Ectodermal cell (in vitro differentiated cells): ENCODE measurements around the gene TIMMDC1.
"Not testable (repeated sequence)": the region's sequence is repeated elsewhere in the genome, so short reads cannot be mapped to it uniquely, and the experiment has no call there.

Experiments
- H3K27ac ChIP-seq: 2 replicates; pipeline ENCODE4 v1.7.0; 2013; ENCODE audit warnings: mild to moderate bottlenecking, low read depth, low read length; ENCODE audit not compliant: insufficient read depth, poor library complexity, severe bottlenecking
- H3K27me3 ChIP-seq: 2 replicates; pipeline ENCODE4 v1.7.0; 2013; ENCODE audit warnings: mild to moderate bottlenecking, low read length; ENCODE audit not compliant: insufficient read depth, control insufficient read depth, poor library complexity, severe bottlenecking
- H3K36me3 ChIP-seq: one replicate; pipeline ENCODE4 v1.7.0; 2013; ENCODE audit warnings: low read length; ENCODE audit not compliant: control insufficient read depth, insufficient read depth
- H3K4me1 ChIP-seq: one replicate; pipeline ENCODE4 v1.7.0; 2013; ENCODE audit warnings: low read length; ENCODE audit not compliant: control insufficient read depth, insufficient read depth
- H3K4me3 ChIP-seq: 2 replicates; pipeline ENCODE4 v1.7.0; 2013; ENCODE audit warnings: low read depth, low read length, control low read depth; ENCODE audit not compliant: insufficient read depth
- H3K9me3 ChIP-seq: 2 replicates; pipeline ENCODE4 v1.7.0; 2013; ENCODE audit warnings: mild to moderate bottlenecking, low read length, moderate library complexity; ENCODE audit not compliant: control insufficient read depth
- WGBS, 2 experiments: methylation state at CpG; one replicate each; pipeline ENCODE4 v1.1.7; 2013; ENCODE audit warnings: missing lambda C conversion rate in 2 of 2; 5-methylcytosine and 5-hydroxymethylcytosine counted together

TIMMDC1 gene

DNA sequence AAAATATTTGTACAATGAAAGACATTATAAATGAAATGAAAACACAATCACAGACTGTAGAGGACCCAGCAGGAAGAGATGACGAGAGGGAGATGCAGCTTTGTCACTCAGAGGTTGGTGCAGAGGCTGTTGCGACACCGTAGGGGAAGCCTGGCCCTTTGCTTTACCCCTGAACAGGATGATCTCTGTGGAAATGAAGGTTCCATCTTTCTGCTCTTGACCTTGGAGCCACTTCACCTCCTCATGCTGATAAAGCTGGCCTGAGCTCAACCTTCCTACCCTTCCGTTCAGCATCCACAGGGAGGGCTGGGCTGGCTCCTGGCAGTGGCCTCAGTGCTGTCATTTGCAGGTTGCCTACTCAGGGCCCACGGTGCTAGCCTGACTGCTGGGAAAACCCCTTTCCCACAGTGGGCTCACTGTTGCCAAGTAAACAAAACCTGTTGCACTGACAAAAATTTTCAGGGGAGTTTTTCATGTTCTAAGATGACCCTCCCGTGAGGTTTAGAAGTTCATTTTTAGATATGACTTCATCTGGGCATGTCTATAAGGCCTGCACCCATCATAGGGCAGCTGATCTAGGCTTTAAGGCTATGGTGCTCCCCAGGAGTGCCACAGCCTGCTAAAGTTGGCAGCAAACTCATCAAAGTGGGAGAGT is 64.1 kb downstream of the TIMMDC1 start:
- H3K4me1 ChIP-seq, result peaks cover 1% of the 10 kb centered on the region
- no peaks in the 10 kb centered on the region for H3K9me3 ChIP-seq
- no peak overlapping the region for H3K4me3 ChIP-seq
- no peaks in the 10 kb centered on the region for H3K27me3 ChIP-seq
- H3K27ac ChIP-seq, result no peak overlapping the region
- WGBS, 2 experiments, result 84 to 87% methylated on average over 6 of the region's 6 CpGs
- no peaks in the 10 kb centered on the region for H3K36me3 ChIP-seq

GRCh38 chr3:119563334-119563733 is 65.0 kb downstream of the TIMMDC1 start:
- not testable (repeated sequence) for H3K4me1 ChIP-seq, H3K36me3 ChIP-seq, H3K27me3 ChIP-seq, H3K9me3 ChIP-seq, H3K4me3 ChIP-seq, H3K27ac ChIP-seq
- WGBS, 2 experiments, result 100% methylated on average over 1 of the region's 2 CpGs; no CpG with 5 or more reads in 1 of the 2 experiments

DNA sequence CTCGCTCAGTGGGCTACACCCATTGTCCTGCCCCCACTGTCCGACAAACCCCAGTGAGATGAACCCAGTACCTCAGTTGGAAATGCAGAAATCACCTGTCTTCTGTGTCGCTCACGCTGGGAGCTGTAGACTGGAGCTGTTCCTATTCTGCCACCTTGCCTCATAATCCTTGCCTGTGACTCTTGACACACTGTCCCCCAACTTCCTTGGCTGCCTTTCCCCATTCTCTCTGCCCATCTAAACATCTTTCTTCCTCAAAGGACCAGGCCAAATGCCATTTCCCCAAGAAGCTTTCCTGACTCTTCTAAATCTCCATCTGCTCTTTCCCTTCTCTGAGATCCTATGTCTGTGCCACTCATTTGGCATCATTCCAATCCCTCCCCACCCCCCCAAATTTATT is 70.8 kb downstream of the TIMMDC1 start:
- no peaks in the 10 kb centered on the region for H3K9me3 ChIP-seq
- no peak overlapping the region for H3K4me3 ChIP-seq
- H3K4me1 ChIP-seq, result no peaks in the 10 kb centered on the region
- WGBS, 2 experiments, result 93 to 94% methylated on average over 4 of the region's 4 CpGs
- no peaks in the 10 kb centered on the region for H3K36me3 ChIP-seq
- H3K27ac ChIP-seq, result no peak overlapping the region
- H3K27me3 ChIP-seq, result no peaks in the 10 kb centered on the region

GRCh38 chr3:119570229-119570628 is 71.9 kb downstream of the TIMMDC1 start:
- no peak overlapping the region for H3K27ac ChIP-seq
- 90 to 94% methylated on average over 5 of the region's 5 CpGs for WGBS, 2 experiments
- no peaks in the 10 kb centered on the region for H3K4me1 ChIP-seq
- no peaks in the 10 kb centered on the region for H3K27me3 ChIP-seq
- H3K36me3 ChIP-seq, result no peaks in the 10 kb centered on the region
- no peak overlapping the region for H3K4me3 ChIP-seq
- no peaks in the 10 kb centered on the region for H3K9me3 ChIP-seq

- Histone ChIP-seq H3K9me3 (no peaks in the 10 kb centered on the region), H3K4me1 (no peaks in the 10 kb centered on the region), H3K4me3 (no peak overlapping the region), H3K27me3 (no peaks in the 10 kb centered on the region), H3K27ac (no peak overlapping the region), H3K36me3 (no peaks in the 10 kb centered on the region)
- WGBS, 2 experiments, result 93 to 95% methylated on average over 1 of the region's 1 CpG
Measured at GRCh38 chr3:119571230-119571629, 72.9 kb downstream of the TIMMDC1 start.

DNA sequence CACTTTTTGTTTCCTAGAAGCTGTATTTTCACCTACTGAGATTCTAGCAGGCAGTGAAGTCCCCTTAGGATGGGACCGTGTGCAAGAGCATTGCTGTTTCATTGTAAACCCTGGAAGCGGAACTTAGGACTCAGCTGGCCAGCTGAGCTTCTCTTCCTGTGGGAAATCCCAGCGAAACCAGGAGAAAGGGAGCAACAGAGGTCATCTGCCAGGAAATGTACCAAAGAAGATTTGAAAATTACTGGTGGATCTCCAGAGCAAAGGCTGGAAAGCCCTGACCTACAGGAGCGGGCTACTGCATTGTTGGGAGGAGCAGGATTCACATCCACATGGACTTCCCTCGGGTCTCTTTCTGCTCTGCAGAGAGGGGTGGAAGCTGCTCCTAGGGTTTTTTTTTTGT is 73.3 kb downstream of the TIMMDC1 start:
- no peaks in the 10 kb centered on the region for H3K27me3 ChIP-seq
- no peaks in the 10 kb centered on the region for H3K4me1 ChIP-seq
- 72 to 75% methylated on average over 5 of the region's 5 CpGs for WGBS, 2 experiments
- H3K4me3 ChIP-seq, result no peak overlapping the region
- H3K36me3 ChIP-seq, result no peaks in the 10 kb centered on the region
- no peaks in the 10 kb centered on the region for H3K9me3 ChIP-seq
- H3K27ac ChIP-seq, result no peak overlapping the region
